K562 (cell line): Measurements from ENCODE around the gene ZBTB39. TPM values are rescaled to one million over a fixed set of nuclear protein-coding genes. Genes with fewer than 3 reads are reported as not detected.

Source experiments
- CBFA2T2 ChIP-seq: fragments of 450-650 bp; conservative IDR thresholded peaks from 2 replicates; pipeline ENCODE4 v1.6.1; 2017; ENCODE audit warnings: mild to moderate bottlenecking
- DMBX1 ChIP-seq: fragments of 250-450 bp; sonication (Bioruptor Pico); IDR thresholded peaks from 2 replicates; pipeline ENCODE4 v1.8.0; 2022; ENCODE audit warnings: inconsistent platforms, mild to moderate bottlenecking, moderate library complexity, borderline replicate concordance
- ESRRB ChIP-seq: fragments of 250-450 bp; sonication (Bioruptor Pico); IDR thresholded peaks from 2 replicates; pipeline ENCODE4 v1.5.0; 2020; ENCODE audit warnings: mild to moderate bottlenecking, moderate library complexity, borderline replicate concordance
- HDAC1 ChIP-seq, 2 experiments: fragments of 450-650 bp; IDR thresholded peaks; 2 replicates each; pipeline ENCODE4 v1.6.1; 2016 to 2017; ENCODE audit warnings: inconsistent platforms in 1 of 2, mild to moderate bottlenecking in 1 of 2, moderate library complexity in 1 of 2
- NEUROD1 ChIP-seq: fragments of 150-350 bp; IDR thresholded peaks from 2 replicates; pipeline ENCODE4 v1.6.1; 2014; ENCODE audit warnings: borderline replicate concordance, low read length, low read depth; ENCODE audit not compliant: partially characterized antibody
- NONO ChIP-seq, 2 experiments: fragments of 200-400 bp in 1 of 2; fragments of 450-650 bp in 1 of 2; formaldehyde crosslinking in 1 of 2; IDR thresholded peaks; 2 replicates each; pipeline ENCODE4 v1.6.1; 2017; ENCODE audit warnings: low read depth in 2 of 2, mild to moderate bottlenecking in 2 of 2, moderate library complexity in 2 of 2, low read length in 1 of 2
- PHF8 ChIP-seq: fragments of 200-600 bp; sonication (generic); IDR thresholded peaks from 2 replicates; pipeline ENCODE4 v1.6.1; 2012; ENCODE audit warnings: mixed run types, mild to moderate bottlenecking, inconsistent platforms, low read length, moderate library complexity, borderline replicate concordance
- STAG1 ChIP-seq: sonication (generic); formaldehyde crosslinking; IDR thresholded peaks from 2 replicates; pipeline ENCODE4 v1.5.0; 2020; ENCODE audit warnings: missing genetic modification reagents, borderline replicate concordance
- TCF15 ChIP-seq: fragments of 250-450 bp; sonication (Bioruptor Pico); IDR thresholded peaks from 2 replicates; pipeline ENCODE4 v1.8.0; 2022; ENCODE audit warnings: moderate library complexity, mild to moderate bottlenecking, inconsistent platforms
- ZNF518B ChIP-seq: fragments of 250-450 bp; sonication (Bioruptor Pico); IDR thresholded peaks from 2 replicates; pipeline ENCODE4 v1.5.0; 2021; ENCODE audit warnings: mild to moderate bottlenecking, moderate library complexity
- polyA plus RNA-seq, 8 experiments: library from polyadenylated mRNA; depleted of rRNA in 4 of 8; stranded (reverse) in 5 of 8; unstranded in 3 of 8; fragments of >200 nt; fragmentation: Nextera tagmentation in 2 of 8; fragmentation: Illumina TruSeq in 1 of 8; extraction: Ambion mirVana in 2 of 8; extraction: Trizol in 1 of 8; gene quantifications; 2 replicates each; pipeline versions ENCODE4 v1.2.1 to v1.2.3, GENCODE V29; 2011 to 2014; ENCODE audit warnings: inconsistent platforms in 1 of 8, missing spikeins in 1 of 8
- total RNA-seq, 7 experiments: library from RNA; depleted of rRNA in 6 of 7; stranded (reverse); fragments of >200 nt in 6 of 7; fragmentation: Illumina TruSeq in 2 of 7; extraction: Trizol in 2 of 7; gene quantifications; 2 replicates each; pipeline versions ENCODE4 v1.2.1 to v1.2.3, GENCODE V29; 2011 to 2021; ENCODE audit warnings: low replicate concordance in 1 of 7
- TF ChIP-seq, protein P1 (sequence below): fragments of 450-650 bp; IDR thresholded peaks from 2 replicates; pipeline ENCODE4 v1.6.1; 2018; ENCODE audit not compliant: partially characterized antibody

ZBTB39 gene
- total and polyA plus RNA-seq, 9 of the 15 experiments (the other 6 are each of a cell fraction or from before 2014, with no cell fraction given) = 3.3 to 13.3 (median 8.6) TPM

DNA sequence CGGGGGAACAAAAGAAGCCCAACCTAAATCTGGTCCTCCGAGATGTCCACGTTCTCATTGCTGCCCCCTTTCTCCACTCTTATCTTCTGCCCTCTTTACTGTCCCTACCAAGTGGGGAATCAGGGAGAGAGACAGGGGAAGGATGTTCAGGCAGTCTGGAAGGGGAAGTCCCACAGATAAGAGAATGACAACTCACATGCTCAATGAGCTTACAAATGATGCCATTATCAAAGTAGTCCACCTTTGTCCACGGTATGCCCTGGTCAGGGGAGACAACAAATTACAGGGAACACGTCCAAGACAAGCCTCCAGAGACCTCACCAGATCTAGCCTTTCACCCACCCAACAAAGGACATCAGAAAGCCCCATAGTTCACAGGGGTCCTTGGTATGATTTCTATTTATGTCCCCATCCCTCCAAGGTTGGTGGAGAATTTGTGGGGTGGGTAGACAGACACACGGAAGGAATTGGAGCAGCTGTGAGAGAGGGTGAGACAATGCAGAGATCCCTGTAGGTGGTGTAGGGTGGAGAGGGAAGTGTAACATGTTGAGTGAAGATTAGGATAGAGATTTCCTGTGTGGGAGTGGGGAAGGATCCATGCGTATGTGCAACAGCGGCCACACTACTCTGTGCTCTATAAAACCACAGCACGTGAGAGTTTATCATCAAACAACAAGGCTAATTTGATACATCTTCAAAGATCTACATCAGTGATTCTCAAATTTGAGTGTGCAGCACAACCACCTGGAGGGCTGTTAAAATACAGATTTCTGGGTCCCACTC lies 32.9 kb upstream of the ZBTB39 start (continued):
- no peak for TF ChIP-seq ZNF518B
- no peak for TF ChIP-seq ESRRB (CRISPR knock-in tag)
- TF ChIP-seq DMBX1 (CRISPR knock-in tag) = no peak
- no peak for TF ChIP-seq STAG1 (CRISPR knock-in tag)
- no peak for TF ChIP-seq PHF8
- TF ChIP-seq TCF15 (CRISPR knock-in tag) = no peak
- TF ChIP-seq, protein P1, sequence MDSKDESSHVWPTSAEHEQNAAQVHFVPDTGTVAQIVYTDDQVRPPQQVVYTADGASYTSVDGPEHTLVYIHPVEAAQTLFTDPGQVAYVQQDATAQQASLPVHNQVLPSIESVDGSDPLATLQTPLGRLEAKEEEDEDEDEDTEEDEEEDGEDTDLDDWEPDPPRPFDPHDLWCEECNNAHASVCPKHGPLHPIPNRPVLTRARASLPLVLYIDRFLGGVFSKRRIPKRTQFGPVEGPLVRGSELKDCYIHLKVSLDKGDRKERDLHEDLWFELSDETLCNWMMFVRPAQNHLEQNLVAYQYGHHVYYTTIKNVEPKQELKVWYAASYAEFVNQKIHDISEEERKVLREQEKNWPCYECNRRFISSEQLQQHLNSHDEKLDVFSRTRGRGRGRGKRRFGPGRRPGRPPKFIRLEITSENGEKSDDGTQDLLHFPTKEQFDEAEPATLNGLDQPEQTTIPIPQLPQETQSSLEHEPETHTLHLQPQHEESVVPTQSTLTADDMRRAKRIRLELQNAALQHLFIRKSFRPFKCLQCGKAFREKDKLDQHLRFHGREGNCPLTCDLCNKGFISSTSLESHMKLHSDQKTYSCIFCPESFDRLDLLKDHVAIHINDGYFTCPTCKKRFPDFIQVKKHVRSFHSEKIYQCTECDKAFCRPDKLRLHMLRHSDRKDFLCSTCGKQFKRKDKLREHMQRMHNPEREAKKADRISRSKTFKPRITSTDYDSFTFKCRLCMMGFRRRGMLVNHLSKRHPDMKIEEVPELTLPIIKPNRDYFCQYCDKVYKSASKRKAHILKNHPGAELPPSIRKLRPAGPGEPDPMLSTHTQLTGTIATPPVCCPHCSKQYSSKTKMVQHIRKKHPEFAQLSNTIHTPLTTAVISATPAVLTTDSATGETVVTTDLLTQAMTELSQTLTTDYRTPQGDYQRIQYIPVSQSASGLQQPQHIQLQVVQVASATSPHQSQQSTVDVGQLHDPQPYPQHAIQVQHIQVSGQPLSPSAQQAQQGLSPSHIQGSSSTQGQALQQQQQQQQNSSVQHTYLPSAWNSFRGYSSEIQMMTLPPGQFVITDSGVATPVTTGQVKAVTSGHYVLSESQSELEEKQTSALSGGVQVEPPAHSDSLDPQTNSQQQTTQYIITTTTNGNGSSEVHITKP = no peak
- peak; percentile 93 for TF ChIP-seq CBFA2T2
- no peak for TF ChIP-seq NONO (IDR thresholded peaks at IDR 0.05; ENCODE audit: low read depth in 2 of 2, low read length in 1 of 2)
- TF ChIP-seq NEUROD1 = no peak
- TF ChIP-seq HDAC1 (IDR thresholded peaks at IDR 0.05) = peak in 1 of 2 experiments; percentile 30; a peak in 1 of 4 replicates
